Prostate gland (tissue), 2 donors: ENCODE results near the gene KIF21B.

ENCODE experiments used
- POLR2A ChIP-seq: fragments of 450-650 bp; IDR thresholded peaks from one replicate; pipeline ENCODE4 v1.6.1; 2016; ENCODE audit warnings: antibody characterized with exemption, mild to moderate bottlenecking
- TF ChIP-seq, protein P1 (sequence below), 4 experiments: fragments of 200-600 bp in 2 of 4; fragments of 450-650 bp in 2 of 4; sonication (generic) in 2 of 4; IDR thresholded peaks; 1 replicate in 3 of 4; 2 replicates in 1 of 4; pipeline ENCODE4 v1.5.1; 2016 to 2019; ENCODE audit warnings: antibody characterized with exemption in 4 of 4, mild to moderate bottlenecking in 2 of 4, moderate library complexity in 2 of 4

DNA sequence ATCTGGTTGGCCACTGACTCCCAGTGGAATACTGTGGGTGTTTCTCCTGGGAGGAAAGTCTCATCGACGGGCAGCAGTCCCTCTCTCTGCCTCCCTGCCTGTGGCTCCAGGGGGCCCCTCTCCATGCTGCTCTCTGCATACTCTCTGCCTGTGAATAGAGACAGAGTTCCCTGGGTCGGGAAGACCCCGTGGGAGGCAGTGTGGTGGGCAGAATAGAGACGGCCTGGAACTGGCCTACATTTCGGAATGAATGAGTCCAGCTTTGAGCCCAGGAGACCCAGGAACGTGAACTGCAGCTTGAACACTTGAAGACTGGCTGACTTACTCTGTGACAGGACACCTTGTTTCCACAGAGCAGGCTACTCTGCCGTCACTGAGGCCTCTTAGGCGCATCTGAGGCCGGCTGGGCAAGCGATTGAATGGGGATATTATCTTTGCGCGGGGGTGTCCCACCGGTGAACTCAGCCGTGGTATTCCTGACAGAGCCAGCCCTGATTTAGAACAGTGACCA lies 64.0 kb downstream of the KIF21B start:
- TF ChIP-seq, protein P1, sequence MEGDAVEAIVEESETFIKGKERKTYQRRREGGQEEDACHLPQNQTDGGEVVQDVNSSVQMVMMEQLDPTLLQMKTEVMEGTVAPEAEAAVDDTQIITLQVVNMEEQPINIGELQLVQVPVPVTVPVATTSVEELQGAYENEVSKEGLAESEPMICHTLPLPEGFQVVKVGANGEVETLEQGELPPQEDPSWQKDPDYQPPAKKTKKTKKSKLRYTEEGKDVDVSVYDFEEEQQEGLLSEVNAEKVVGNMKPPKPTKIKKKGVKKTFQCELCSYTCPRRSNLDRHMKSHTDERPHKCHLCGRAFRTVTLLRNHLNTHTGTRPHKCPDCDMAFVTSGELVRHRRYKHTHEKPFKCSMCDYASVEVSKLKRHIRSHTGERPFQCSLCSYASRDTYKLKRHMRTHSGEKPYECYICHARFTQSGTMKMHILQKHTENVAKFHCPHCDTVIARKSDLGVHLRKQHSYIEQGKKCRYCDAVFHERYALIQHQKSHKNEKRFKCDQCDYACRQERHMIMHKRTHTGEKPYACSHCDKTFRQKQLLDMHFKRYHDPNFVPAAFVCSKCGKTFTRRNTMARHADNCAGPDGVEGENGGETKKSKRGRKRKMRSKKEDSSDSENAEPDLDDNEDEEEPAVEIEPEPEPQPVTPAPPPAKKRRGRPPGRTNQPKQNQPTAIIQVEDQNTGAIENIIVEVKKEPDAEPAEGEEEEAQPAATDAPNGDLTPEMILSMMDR (IDR thresholded peaks at IDR 0.05), result no peak
- TF ChIP-seq POLR2A, result no peak
